Peyer's patch (tissue), 4 donors: ENCODE results near the gene PHYKPL. TPM values are rescaled to one million over a fixed set of nuclear protein-coding genes. Genes with fewer than 3 reads are reported as not detected.

ENCODE experiments used
- DNase-seq, 3 donors: peaks; one replicate each; pipeline ENCODE4 v3.0.0-alpha.2; 2017 to 2019
- H3K27ac ChIP-seq, 4 donors: fragments of 200-600 bp; sonication (generic); one replicate each; pipeline ENCODE4 v1.5.1; 2016 to 2019
- H3K27me3 ChIP-seq, 2 donors: fragments of 200-600 bp; sonication (generic); one replicate each; pipeline ENCODE4 v1.5.1; 2019
- H3K36me3 ChIP-seq, 3 donors: fragments of 200-600 bp; sonication (generic); one replicate each; pipeline ENCODE4 v1.5.1; 2016 to 2019
- H3K4me1 ChIP-seq, 4 donors: fragments of 200-600 bp; sonication (generic); one replicate each; pipeline ENCODE4 v1.5.1; 2016 to 2019
- H3K4me3 ChIP-seq, 4 donors: fragments of 200-600 bp; sonication (generic); 1 replicate in 3 of 4; 2 replicates in 1 of 4; pipeline ENCODE4 v1.5.1; 2016 to 2019; ENCODE audit warnings: mild to moderate bottlenecking in 1 of 4
- H3K9me3 ChIP-seq, 4 donors: fragments of 200-600 bp; sonication (generic); one replicate each; pipeline ENCODE4 v1.5.1; 2016 to 2019; ENCODE audit warnings: mild to moderate bottlenecking in 1 of 4
- CTCF ChIP-seq, 6 experiments: fragments of 450-650 bp in 4 of 6; fragments of 200-600 bp in 2 of 6; sonication (generic) in 1 of 6; IDR thresholded peaks; one replicate each; pipeline ENCODE4 v1.5.1; 2017 to 2019; ENCODE audit warnings: antibody characterized with exemption in 6 of 6, mild to moderate bottlenecking in 3 of 6, moderate library complexity in 1 of 6
- POLR2A ChIP-seq, 2 donors: fragments of 450-650 bp; IDR thresholded peaks; one replicate each; pipeline ENCODE4 v1.5.1; 2017; ENCODE audit warnings: antibody characterized with exemption in 2 of 2, mild to moderate bottlenecking in 2 of 2, moderate library complexity in 2 of 2
- total RNA-seq, 4 donors: library from RNA; depleted of rRNA; stranded (reverse); fragments of >200 nt; gene quantifications; one replicate each; pipeline ENCODE4 v1.1.0, GENCODE V29; 2016

Gene PHYKPL
- total RNA-seq, 4 donors from 2014 or later: 180 to 441 (median 280) TPM

GRCh38 chr5:178210073-178210535 lies 22.5 kb downstream of the PHYKPL start:
- H3K36me3 ChIP-seq: peaks cover 0 to 83% (median 0%) of the 10 kb centered on the region in 3 donors
- peak in 1 of 3 donors; percentile 47 for DNase-seq
- H3K9me3 ChIP-seq: no peaks in the 10 kb centered on the region
- H3K27me3 ChIP-seq: no peaks in the 10 kb centered on the region
- H3K4me1 ChIP-seq: peaks cover 0 to 78% (median 29%) of the 10 kb centered on the region in 4 donors
- TF ChIP-seq POLR2A (IDR thresholded peaks at IDR 0.05): no peak
- TF ChIP-seq CTCF (IDR thresholded peaks at IDR 0.05): no peak
- H3K27ac ChIP-seq: peak overlapping the region in 2 of 4 donors; percentile 46 to 99
- H3K4me3 ChIP-seq: no peak overlapping the region

GRCh38 chr5:178209334-178210072 lies 23.1 kb downstream of the PHYKPL start:
- Histone ChIP-seq H3K9me3 (no peaks in the 10 kb centered on the region), H3K4me3 (no peak overlapping the region), H3K27ac (peak overlapping the region in 3 of 4 donors; percentile 97 to 99 (median 98)), H3K4me1 (peaks cover 0 to 72% (median 25%) of the 10 kb centered on the region in 4 donors), H3K36me3 (peaks cover 0 to 77% (median 0%) of the 10 kb centered on the region in 3 donors), H3K27me3 (no peaks in the 10 kb centered on the region)
- peak in 1 of 3 donors; percentile 42 for DNase-seq
- TF ChIP-seq CTCF (IDR thresholded peaks at IDR 0.05) (no peak), POLR2A (IDR thresholded peaks at IDR 0.05) (no peak)

GRCh38 chr5:178208540-178209227 lies 23.9 kb downstream of the PHYKPL start:
- peak overlapping the region in 3 of 4 donors; percentile 97 to 99 (median 98) for H3K27ac ChIP-seq
- H3K9me3 ChIP-seq: no peaks in the 10 kb centered on the region
- H3K36me3 ChIP-seq: peaks cover 0 to 69% (median 0%) of the 10 kb centered on the region in 3 donors
- TF ChIP-seq CTCF (IDR thresholded peaks at IDR 0.05) (peak in 3 of 6 experiments; percentile 6 to 20 (median 9)), POLR2A (IDR thresholded peaks at IDR 0.05) (no peak)
- peaks cover 3 to 64% (median 18%) of the 10 kb centered on the region in 4 donors for H3K4me1 ChIP-seq
- H3K27me3 ChIP-seq: no peaks in the 10 kb centered on the region
- peak in 1 of 3 donors; percentile 27 for DNase-seq
- no peak overlapping the region for H3K4me3 ChIP-seq

GRCh38 chr5:178207917-178208280 lies 24.7 kb downstream of the PHYKPL start:
- Histone ChIP-seq H3K27me3 (no peaks in the 10 kb centered on the region), H3K4me3 (no peak overlapping the region), H3K4me1 (peaks cover 3 to 56% (median 16%) of the 10 kb centered on the region in 4 donors), H3K36me3 (peaks cover 0 to 64% (median 0%) of the 10 kb centered on the region in 3 donors), H3K27ac (peak overlapping the region in 3 of 4 donors; percentile 97 to 99 (median 98)), H3K9me3 (no peaks in the 10 kb centered on the region)
- DNase-seq: peak in 2 of 3 donors; percentile 76 to 84
- TF ChIP-seq POLR2A (IDR thresholded peaks at IDR 0.05) (peak in 1 of 2 donors; percentile 47), CTCF (IDR thresholded peaks at IDR 0.05) (no peak)

GRCh38 chr5:178207183-178207916 lies 25.3 kb downstream of the PHYKPL start:
- Histone ChIP-seq H3K27me3 (no peaks in the 10 kb centered on the region), H3K36me3 (peaks cover 0 to 58% (median 0%) of the 10 kb centered on the region in 3 donors), H3K4me1 (peaks cover 3 to 51% (median 13%) of the 10 kb centered on the region in 4 donors), H3K4me3 (peak overlapping the region in 1 of 4 donors; percentile 87), H3K9me3 (no peaks in the 10 kb centered on the region), H3K27ac (peak overlapping the region in 3 of 4 donors; percentile 97 to 99 (median 98))
- TF ChIP-seq POLR2A (IDR thresholded peaks at IDR 0.05) (peak in 1 of 2 donors; percentile 65), CTCF (IDR thresholded peaks at IDR 0.05) (no peak)
- peak in 2 of 3 donors; percentile 60 to 67 for DNase-seq
